Fibroblast of mammary gland (primary cell): ENCODE data around the gene PRLR.

Experiments
- DNase-seq: peaks from one replicate; pipeline ENCODE4 v3.0.0-alpha.2; 2010; ENCODE audit warnings: low read depth
- H3K4me3 ChIP-seq: 2 replicates; pipeline ENCODE4 v1.5.1; 2011; ENCODE audit warnings: low read depth, mild to moderate bottlenecking, low read length, moderate library complexity; ENCODE audit not compliant: control insufficient read depth
- CTCF ChIP-seq: conservative IDR thresholded peaks from 2 replicates; pipeline ENCODE4 v1.5.1; 2011; ENCODE audit warnings: low read depth, low read length, inconsistent platforms; ENCODE audit not compliant: control insufficient read depth, insufficient read depth

PRLR gene

GRCh38 chr5:35163710-35164033 is 66.6 kb downstream of the PRLR start:
- H3K4me3 ChIP-seq = no peak overlapping the region
- TF ChIP-seq CTCF = no peak
- no peak for DNase-seq

GRCh38 chr5:35162848-35163709 is 67.2 kb downstream of the PRLR start:
- TF ChIP-seq CTCF = no peak
- DNase-seq = no peak
- H3K4me3 ChIP-seq = no peak overlapping the region

- peak; percentile 37 for DNase-seq
- no peak overlapping the region for H3K4me3 ChIP-seq
- no peak for TF ChIP-seq CTCF
Observed at GRCh38 chr5:35161652-35162273, 68.5 kb downstream of the PRLR start.

GRCh38 chr5:35160486-35161116 is 69.7 kb downstream of the PRLR start:
- TF ChIP-seq CTCF = no peak
- H3K4me3 ChIP-seq = no peak overlapping the region
- DNase-seq = no peak

- DNase-seq = no peak
- no peak for TF ChIP-seq CTCF
- no peak overlapping the region for H3K4me3 ChIP-seq
Observed at GRCh38 chr5:35159370-35159742, 70.9 kb downstream of the PRLR start.

- TF ChIP-seq CTCF = no peak
- DNase-seq = no peak
- no peak overlapping the region for H3K4me3 ChIP-seq
Observed at GRCh38 chr5:35158622-35159369, 71.5 kb downstream of the PRLR start.
